ENCODE measurements around the gene SLC9A7.

SLC9A7 gene

GRCh38 chrX:46722742-46723568 is 36.0 kb downstream of the SLC9A7 start:
- H3K4me3 ChIP-seq (ENCODE audit: low read length) = no peak overlapping the region
- H3K36me3 ChIP-seq (ENCODE audit: insufficient read depth, low read length) = no peaks in the 10 kb centered on the region
- H3K9me3 ChIP-seq (ENCODE audit: insufficient read depth, low read depth, low read length) = no peaks in the 10 kb centered on the region
- 91% methylated on average over 4 of the region's 7 CpGs for WGBS
- H3K27ac ChIP-seq (ENCODE audit: low read depth, low read length) = no peak overlapping the region
- no peaks in the 10 kb centered on the region for H3K27me3 ChIP-seq (ENCODE audit: insufficient read depth, low read length)
- H3K4me1 ChIP-seq (ENCODE audit: insufficient read depth, low read length) = no peaks in the 10 kb centered on the region
- no peak overlapping the region for H3K9ac ChIP-seq (ENCODE audit: low read depth, low read length)

GRCh38 chrX:46716796-46717195 is 42.1 kb downstream of the SLC9A7 start:
- no peaks in the 10 kb centered on the region for H3K36me3 ChIP-seq (ENCODE audit: insufficient read depth, low read length)
- no peaks in the 10 kb centered on the region for H3K9me3 ChIP-seq (ENCODE audit: insufficient read depth, low read depth, low read length)
- H3K9ac ChIP-seq (ENCODE audit: low read depth, low read length) = no peak overlapping the region
- 92% methylated on average over 1 of the region's 3 CpGs for WGBS
- H3K4me3 ChIP-seq (ENCODE audit: low read length) = no peak overlapping the region
- no peaks in the 10 kb centered on the region for H3K27me3 ChIP-seq (ENCODE audit: insufficient read depth, low read length)
- no peak overlapping the region for H3K27ac ChIP-seq (ENCODE audit: low read depth, low read length)
- peaks cover under 1% of the 10 kb centered on the region; the same call in 1 of the 2 replicates for H3K4me1 ChIP-seq (ENCODE audit: insufficient read depth, low read length)

GRCh38 chrX:46715997-46716396 is 42.9 kb downstream of the SLC9A7 start:
- no peak overlapping the region for H3K9ac ChIP-seq (ENCODE audit: low read depth, low read length)
- H3K27me3 ChIP-seq (ENCODE audit: insufficient read depth, low read length) = no peaks in the 10 kb centered on the region
- WGBS = no CpG with 5 or more reads among the region's 1 CpG
- H3K9me3 ChIP-seq (ENCODE audit: insufficient read depth, low read depth, low read length) = no peaks in the 10 kb centered on the region
- H3K36me3 ChIP-seq (ENCODE audit: insufficient read depth, low read length) = no peaks in the 10 kb centered on the region
- no peak overlapping the region for H3K4me3 ChIP-seq (ENCODE audit: low read length)
- H3K27ac ChIP-seq (ENCODE audit: low read depth, low read length) = no peak overlapping the region
- H3K4me1 ChIP-seq (ENCODE audit: insufficient read depth, low read length) = peaks cover 9% of the 10 kb centered on the region; the same call in 1 of the 2 replicates

GRCh38 chrX:46715530-46715929 is 43.4 kb downstream of the SLC9A7 start:
- no peaks in the 10 kb centered on the region for H3K27me3 ChIP-seq (ENCODE audit: insufficient read depth, low read length)
- H3K36me3 ChIP-seq (ENCODE audit: insufficient read depth, low read length) = no peaks in the 10 kb centered on the region
- H3K4me1 ChIP-seq (ENCODE audit: insufficient read depth, low read length) = peaks cover 9% of the 10 kb centered on the region; the same call in 1 of the 2 replicates
- H3K9me3 ChIP-seq (ENCODE audit: insufficient read depth, low read depth, low read length) = no peaks in the 10 kb centered on the region
- 98% methylated on average over 4 of the region's 5 CpGs for WGBS
- no peak overlapping the region for H3K4me3 ChIP-seq (ENCODE audit: low read length)
- H3K27ac ChIP-seq (ENCODE audit: low read depth, low read length) = no peak overlapping the region
- H3K9ac ChIP-seq (ENCODE audit: low read depth, low read length) = no peak overlapping the region

- Histone ChIP-seq H3K27me3 (ENCODE audit: insufficient read depth, low read length) (no peaks in the 10 kb centered on the region), H3K4me1 (ENCODE audit: insufficient read depth, low read length) (peaks cover 9% of the 10 kb centered on the region; the same call in 1 of the 2 replicates), H3K9me3 (ENCODE audit: insufficient read depth, low read depth, low read length) (no peaks in the 10 kb centered on the region), H3K9ac (ENCODE audit: low read depth, low read length) (no peak overlapping the region), H3K36me3 (ENCODE audit: insufficient read depth, low read length) (no peaks in the 10 kb centered on the region), H3K27ac (ENCODE audit: low read depth, low read length) (no peak overlapping the region), H3K4me3 (ENCODE audit: low read length) (no peak overlapping the region)
- 83% methylated on average over 1 of the region's 5 CpGs for WGBS
These were observed 45.0 kb downstream of the SLC9A7 start for GRCh38 chrX:46713672-46714490.

- no peaks in the 10 kb centered on the region for H3K27me3 ChIP-seq (ENCODE audit: insufficient read depth, low read length)
- H3K27ac ChIP-seq (ENCODE audit: low read depth, low read length) = no peak overlapping the region
- no peaks in the 10 kb centered on the region for H3K36me3 ChIP-seq (ENCODE audit: insufficient read depth, low read length)
- peaks cover 9% of the 10 kb centered on the region; the same call in 1 of the 2 replicates for H3K4me1 ChIP-seq (ENCODE audit: insufficient read depth, low read length)
- H3K9ac ChIP-seq (ENCODE audit: low read depth, low read length) = no peak overlapping the region
- no CpG with 5 or more reads among the region's 1 CpG for WGBS
- no peak overlapping the region for H3K4me3 ChIP-seq (ENCODE audit: low read length)
- H3K9me3 ChIP-seq (ENCODE audit: insufficient read depth, low read depth, low read length) = no peaks in the 10 kb centered on the region
These were observed 46.2 kb downstream of the SLC9A7 start for GRCh38 chrX:46712764-46713163.

- peaks cover 9% of the 10 kb centered on the region; the same call in 1 of the 2 replicates for H3K4me1 ChIP-seq (ENCODE audit: insufficient read depth, low read length)
- 76% methylated on average over 6 of the region's 8 CpGs for WGBS
- H3K9me3 ChIP-seq (ENCODE audit: insufficient read depth, low read depth, low read length) = no peaks in the 10 kb centered on the region
- H3K9ac ChIP-seq (ENCODE audit: low read depth, low read length) = no peak overlapping the region
- no peaks in the 10 kb centered on the region for H3K27me3 ChIP-seq (ENCODE audit: insufficient read depth, low read length)
- no peak overlapping the region for H3K4me3 ChIP-seq (ENCODE audit: low read length)
- no peaks in the 10 kb centered on the region for H3K36me3 ChIP-seq (ENCODE audit: insufficient read depth, low read length)
- H3K27ac ChIP-seq (ENCODE audit: low read depth, low read length) = no peak overlapping the region
These were observed 47.8 kb downstream of the SLC9A7 start for GRCh38 chrX:46710927-46711623.

- no peak overlapping the region for H3K4me3 ChIP-seq (ENCODE audit: low read length)
- no peaks in the 10 kb centered on the region for H3K36me3 ChIP-seq (ENCODE audit: insufficient read depth, low read length)
- 57% methylated on average over 1 of the region's 1 CpG for WGBS
- H3K9me3 ChIP-seq (ENCODE audit: insufficient read depth, low read depth, low read length) = no peaks in the 10 kb centered on the region
- H3K9ac ChIP-seq (ENCODE audit: low read depth, low read length) = no peak overlapping the region
- H3K27me3 ChIP-seq (ENCODE audit: insufficient read depth, low read length) = no peaks in the 10 kb centered on the region
- H3K27ac ChIP-seq (ENCODE audit: low read depth, low read length) = no peak overlapping the region
- peaks cover 9% of the 10 kb centered on the region; the same call in 1 of the 2 replicates for H3K4me1 ChIP-seq (ENCODE audit: insufficient read depth, low read length)
These were observed 48.5 kb downstream of the SLC9A7 start for GRCh38 chrX:46710425-46710824.

- H3K36me3 ChIP-seq (ENCODE audit: insufficient read depth, low read length) = no peaks in the 10 kb centered on the region
- no peak overlapping the region for H3K27ac ChIP-seq (ENCODE audit: low read depth, low read length)
- peaks cover 9% of the 10 kb centered on the region; the same call in 1 of the 2 replicates for H3K4me1 ChIP-seq (ENCODE audit: insufficient read depth, low read length)
- H3K9ac ChIP-seq (ENCODE audit: low read depth, low read length) = no peak overlapping the region
- no peaks in the 10 kb centered on the region for H3K9me3 ChIP-seq (ENCODE audit: insufficient read depth, low read depth, low read length)
- 94% methylated on average over 9 of the region's 9 CpGs for WGBS
- H3K4me3 ChIP-seq (ENCODE audit: low read length) = no peak overlapping the region
- H3K27me3 ChIP-seq (ENCODE audit: insufficient read depth, low read length) = no peaks in the 10 kb centered on the region
These were observed 51.5 kb downstream of the SLC9A7 start for GRCh38 chrX:46707274-46707965.

- 86% methylated on average over 3 of the region's 3 CpGs for whole genome bisulfite sequencing
- no peaks in the 10 kb centered on the region for H3K27me3 ChIP-seq (ENCODE audit: insufficient read depth, low read length)
- H3K9me3 ChIP-seq (ENCODE audit: insufficient read depth, low read depth, low read length) = no peaks in the 10 kb centered on the region
- H3K9ac ChIP-seq (ENCODE audit: low read depth, low read length) = no peak overlapping the region
- H3K4me3 ChIP-seq (ENCODE audit: low read length) = no peak overlapping the region
- no peaks in the 10 kb centered on the region for H3K36me3 ChIP-seq (ENCODE audit: insufficient read depth, low read length)
- H3K27ac ChIP-seq (ENCODE audit: low read depth, low read length) = no peak overlapping the region
- no peaks in the 10 kb centered on the region for H3K4me1 ChIP-seq (ENCODE audit: insufficient read depth, low read length)
These were observed 54.0 kb downstream of the SLC9A7 start for GRCh38 chrX:46704767-46705386.

Measured in HUES64 (cell line).